Femur (tissue), 1 donor: ENCODE measurements around the gene CRIP1.
A peak's percentile ranks its signal among the peaks of the same experiment; 100 is the strongest.

Experiments
- DNase-seq: peaks from one replicate; pipeline ENCODE4 v3.0.0-alpha.2; 2017

The CRIP1 gene

GRCh38 chr14:105519946-105520698 is 33.4 kb downstream of the CRIP1 start:
- DNase-seq, result no peak

- no peak for DNase-seq
Measured at GRCh38 chr14:105525326-105525725, 38.6 kb downstream of the CRIP1 start.

- peak; percentile 61 for DNase-seq
Measured at GRCh38 chr14:105525861-105526775, 39.4 kb downstream of the CRIP1 start, which contains the start of gene TMEM121. TSS of gene TMEM121 (plus strand) at chr14:105526583. CDS start at chr14:105528835, 2,252 bp downstream.

- peak; percentile 40 for DNase-seq
Measured at GRCh38 chr14:105526776-105527380, 40.2 kb downstream of the CRIP1 start.

GRCh38 chr14:105527381-105527825 is 40.7 kb downstream of the CRIP1 start:
- DNase-seq, result peak; percentile 49

GRCh38 chr14:105527826-105528585 is 41.3 kb downstream of the CRIP1 start:
- DNase-seq, result peak; percentile 88

GRCh38 chr14:105528586-105529318 is 42.1 kb downstream of the CRIP1 start:
- peak; percentile 37 for DNase-seq

- DNase-seq, result no peak
Measured at GRCh38 chr14:105529319-105529568, 42.6 kb downstream of the CRIP1 start.

GRCh38 chr14:105529569-105530284 is 43.0 kb downstream of the CRIP1 start:
- peak; percentile 48 for DNase-seq

GRCh38 chr14:105530285-105531087 is 43.8 kb downstream of the CRIP1 start:
- no peak for DNase-seq

GRCh38 chr14:105531088-105531893 is 44.6 kb downstream of the CRIP1 start:
- peak; percentile 40 for DNase-seq

- peak; percentile 53 for DNase-seq
Measured at GRCh38 chr14:105531894-105532623, 45.4 kb downstream of the CRIP1 start.

- DNase-seq, result peak; percentile 57
Measured at GRCh38 chr14:105532735-105533141, 46.1 kb downstream of the CRIP1 start.

GRCh38 chr14:105533391-105533790 is 46.7 kb downstream of the CRIP1 start:
- DNase-seq, result peak; percentile 34

- DNase-seq, result no peak
Measured at GRCh38 chr14:105533811-105534498, 47.3 kb downstream of the CRIP1 start.

- no peak for DNase-seq
Measured at GRCh38 chr14:105534586-105534985, 47.9 kb downstream of the CRIP1 start.

- DNase-seq, result no peak
Measured at GRCh38 chr14:105536051-105536450, 49.4 kb downstream of the CRIP1 start.
